Superior temporal gyrus (tissue), 1 donor: ENCODE data around the gene GNB1.

ENCODE experiments used
- DNase-seq: peaks from one replicate; pipeline ENCODE4 v3.0.0-alpha.2; 2016; ENCODE audit errors: extremely low spot score

GNB1 gene

DNA sequence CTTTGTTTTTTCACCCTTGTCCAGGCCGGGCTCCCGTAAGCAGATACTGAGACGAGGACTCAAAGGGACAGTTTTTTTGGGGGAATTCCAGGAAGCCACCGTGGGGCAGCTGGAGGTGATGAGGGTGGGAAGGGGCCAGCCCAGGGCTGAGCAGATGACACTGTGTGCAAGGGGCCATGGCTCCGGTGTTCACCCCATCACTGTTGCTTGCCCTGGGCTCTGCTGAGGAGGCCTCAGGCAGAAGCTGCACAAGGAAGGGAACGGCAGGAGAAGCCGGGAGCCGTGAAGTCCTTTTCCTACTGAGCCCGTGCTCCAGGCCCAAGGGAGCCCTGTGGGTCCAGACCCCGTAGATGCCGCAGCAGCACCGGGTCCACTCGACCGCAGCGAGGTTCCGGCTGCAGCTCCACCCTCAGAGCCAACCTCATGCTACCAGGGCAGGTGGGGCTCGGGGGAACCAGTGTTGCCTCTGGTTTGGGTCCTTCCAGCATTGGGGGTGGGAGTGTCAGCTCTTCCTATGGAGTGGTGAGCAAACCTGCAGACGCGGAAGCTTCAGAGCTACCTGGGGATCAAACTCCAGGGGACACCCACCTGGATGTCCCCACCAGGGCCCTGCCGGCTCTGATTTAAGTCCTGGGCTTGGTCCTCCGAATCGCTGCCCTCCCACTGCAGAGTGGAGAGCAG, 19.9 kb upstream of the GNB1 start:
- no peak for DNase-seq

DNA sequence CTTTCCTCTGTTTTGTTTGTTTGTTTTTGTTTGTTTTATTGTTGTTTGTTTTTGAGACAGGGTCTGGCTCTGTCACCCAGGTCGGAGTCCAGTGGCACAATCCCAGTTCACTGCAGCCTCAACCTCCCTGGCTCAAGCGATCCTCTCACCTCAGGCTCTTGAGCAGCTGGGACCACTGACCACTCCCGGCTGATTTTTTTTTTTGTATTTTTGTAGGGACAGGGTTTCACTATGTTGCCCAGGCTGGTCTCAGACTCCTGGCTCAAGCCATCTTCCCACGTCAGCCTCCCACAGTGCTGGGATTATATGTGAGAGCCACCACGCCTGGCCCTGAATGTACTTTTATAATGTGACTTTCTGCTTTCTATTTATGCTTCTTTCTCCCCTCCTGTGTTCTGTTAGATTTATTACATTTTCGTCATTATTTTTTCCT, 19.2 kb upstream of the GNB1 start:
- no peak for DNase-seq

DNA sequence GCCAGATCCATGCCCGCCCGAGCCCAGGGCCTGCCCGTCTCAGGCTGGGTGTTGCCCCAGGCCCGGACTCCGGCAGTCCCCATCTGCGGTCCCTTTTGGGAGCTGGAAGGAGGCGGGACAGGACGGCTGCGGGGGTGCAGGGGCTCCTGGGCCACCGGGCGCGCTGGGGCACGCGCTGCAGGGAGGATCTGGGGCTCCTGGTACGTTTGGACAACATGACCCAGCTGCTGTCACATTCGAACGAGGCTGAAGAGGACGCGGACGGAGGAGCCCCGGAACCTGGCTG, 17.6 kb upstream of the GNB1 start:
- DNase-seq, result no peak

DNA sequence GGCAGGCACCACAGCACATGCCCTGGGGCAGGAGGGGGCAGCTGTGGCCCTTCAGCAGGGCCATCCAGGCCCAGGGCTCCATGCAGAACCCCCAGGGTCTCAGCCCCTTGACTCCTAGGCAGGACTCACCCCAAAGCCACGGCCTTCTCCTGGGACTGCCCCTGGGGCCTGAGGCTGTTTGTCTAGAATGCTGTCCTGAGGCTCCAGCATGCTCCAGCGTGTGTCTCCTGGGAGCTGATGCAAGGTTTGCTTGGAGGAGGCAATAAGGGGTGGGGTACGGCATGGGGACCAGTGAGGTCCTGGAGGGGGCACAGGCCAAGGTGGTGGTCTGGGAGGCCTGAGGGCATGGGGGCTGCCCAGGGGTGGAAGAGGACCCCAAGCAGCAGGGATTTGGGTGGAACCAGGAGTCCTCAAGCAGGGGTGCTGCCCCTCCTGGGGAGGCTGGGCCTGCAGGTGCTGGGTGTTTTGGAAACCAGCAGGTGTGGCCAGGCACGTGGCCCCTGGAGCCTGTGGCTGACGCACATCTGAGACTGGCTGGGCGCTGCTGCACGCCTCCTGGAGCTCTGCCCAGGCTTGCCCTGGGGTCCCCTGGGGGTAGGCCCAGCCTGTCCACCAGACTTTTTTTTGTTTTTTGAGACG, 16.3 kb upstream of the GNB1 start:
- no peak for DNase-seq

DNA sequence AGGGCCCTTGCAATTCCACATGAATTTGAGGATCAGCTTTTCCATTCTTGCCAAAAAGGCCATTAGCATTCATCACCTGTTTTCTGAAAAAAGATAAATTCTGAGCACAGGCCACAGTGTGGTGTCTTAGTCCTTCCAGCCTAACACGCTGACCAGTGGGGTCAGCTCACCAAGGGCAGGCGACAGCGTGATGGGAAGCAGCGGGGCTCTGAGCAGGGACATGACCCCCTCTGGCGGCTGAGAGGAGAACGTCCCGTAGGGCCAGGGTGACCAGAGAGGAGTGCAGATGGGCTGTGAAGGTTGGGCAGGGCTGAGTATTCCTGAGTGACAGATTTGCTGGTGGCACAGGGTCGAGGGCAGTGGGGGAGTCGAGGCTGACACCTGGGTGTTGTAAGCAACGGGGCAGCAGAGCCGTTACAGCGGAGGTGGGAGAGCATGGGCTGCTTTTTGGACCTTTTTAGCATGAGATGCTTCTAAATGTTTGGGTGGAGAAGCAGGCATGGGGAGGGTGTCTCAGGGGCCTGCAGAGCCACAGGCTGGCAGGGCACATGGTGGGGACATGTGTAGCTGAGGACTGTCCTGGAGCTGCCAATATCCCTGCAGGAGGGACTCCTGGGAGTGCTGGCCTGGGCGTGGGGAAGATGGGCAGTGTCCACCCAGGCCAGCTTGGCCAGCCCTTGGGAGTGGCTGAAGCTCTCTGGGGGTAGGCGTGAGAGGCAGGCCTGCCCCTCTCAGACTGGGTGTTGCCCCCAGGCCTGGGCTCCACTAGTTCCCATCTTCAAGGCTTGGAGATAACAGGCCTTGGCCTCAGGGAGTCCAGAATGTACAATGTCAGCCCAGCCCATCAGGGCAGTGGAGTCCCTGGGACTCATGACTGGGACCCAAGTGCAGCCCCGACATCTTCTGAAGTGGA, 15.6 kb upstream of the GNB1 start:
- DNase-seq, result peak; percentile 89

DNA sequence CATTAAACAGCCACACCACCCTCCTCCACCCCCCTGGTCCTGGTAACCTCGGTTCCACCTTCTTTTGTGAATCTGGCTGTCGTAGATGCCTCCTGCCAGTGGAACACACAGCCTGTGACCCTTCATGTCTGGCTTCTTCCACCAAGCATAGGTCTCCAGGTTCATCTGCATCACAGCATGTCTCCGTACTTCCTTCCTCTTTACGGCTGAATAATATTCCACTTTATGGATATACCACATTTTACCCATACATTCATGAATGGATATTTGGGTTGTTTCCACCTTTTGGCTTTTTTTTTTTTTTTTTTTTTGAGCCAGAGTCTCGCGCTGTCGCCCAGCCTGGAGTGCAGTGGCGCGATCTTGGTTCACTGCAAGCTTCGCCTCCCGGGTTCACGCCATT, 12.3 kb upstream of the GNB1 start:
- DNase-seq, result no peak

DNA sequence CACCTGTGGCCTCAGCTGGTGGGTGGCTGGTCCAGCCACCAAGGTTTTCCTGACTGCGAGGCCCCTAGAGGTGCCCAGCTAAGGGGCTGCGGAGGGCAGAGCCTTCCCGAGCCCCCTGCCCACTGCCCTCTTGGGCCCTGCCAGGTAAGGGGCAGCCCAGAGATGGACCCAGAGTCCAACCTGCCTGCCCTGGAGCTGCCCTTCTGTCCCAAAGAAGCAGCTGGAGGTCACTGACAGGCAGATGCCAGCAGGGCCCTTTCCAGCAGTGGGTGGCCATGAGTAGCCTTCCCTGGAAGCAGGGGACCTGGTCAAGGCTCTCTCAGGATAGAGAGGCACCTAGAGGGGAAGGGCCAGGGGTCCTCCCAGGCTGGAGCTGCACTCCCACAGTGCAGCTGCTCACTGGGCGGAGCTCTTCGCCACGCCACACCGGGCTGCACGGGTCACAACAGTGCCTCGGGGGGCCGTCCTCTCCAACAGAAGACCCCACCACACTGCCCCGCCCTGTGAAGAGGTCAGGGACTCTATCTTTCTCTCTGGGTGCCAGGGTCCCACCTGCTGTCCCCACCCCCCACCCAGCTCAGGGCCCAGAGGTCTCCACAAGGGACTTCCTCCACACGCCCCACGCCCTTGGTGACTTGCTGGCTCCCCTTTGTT, 10.9 kb upstream of the GNB1 start:
- no peak for DNase-seq

DNA sequence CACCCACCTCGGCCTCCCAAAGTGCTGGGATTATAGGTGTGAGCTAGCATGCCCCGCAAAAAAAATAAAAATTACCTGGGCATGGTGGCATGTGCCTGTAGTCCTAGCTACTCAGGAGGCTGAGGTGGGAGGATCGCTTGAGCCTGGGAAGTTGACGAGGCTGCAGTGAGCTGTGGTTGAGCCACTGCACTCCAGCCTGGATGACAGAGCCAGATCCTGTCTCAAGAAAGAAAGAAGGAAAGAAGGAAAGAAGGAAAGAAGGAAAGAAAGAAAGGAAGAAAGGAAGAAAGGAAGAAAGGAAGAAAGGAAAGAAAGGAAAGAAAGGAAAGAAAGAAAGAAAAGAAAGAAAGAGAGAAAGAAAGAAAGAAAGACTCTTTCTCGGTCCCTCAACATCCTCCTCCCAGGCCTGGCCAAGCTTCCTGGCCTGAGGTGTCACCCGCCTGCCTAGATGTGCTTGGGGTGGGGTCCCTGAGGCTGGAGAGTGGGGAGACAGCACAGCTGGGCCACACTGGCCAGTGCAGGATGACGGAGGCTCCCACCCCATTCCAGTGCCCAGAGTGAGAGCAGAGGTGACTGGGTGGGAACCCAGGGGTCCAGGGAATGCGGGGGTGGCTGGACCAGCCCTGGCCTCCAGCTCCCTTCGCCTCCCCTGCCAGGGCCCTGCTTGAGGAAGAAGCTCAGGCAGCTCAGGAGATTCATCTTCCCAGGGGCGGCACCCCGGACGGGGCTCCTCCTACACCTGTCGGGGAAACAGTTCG, 10.2 kb upstream of the GNB1 start:
- no peak for DNase-seq

DNA sequence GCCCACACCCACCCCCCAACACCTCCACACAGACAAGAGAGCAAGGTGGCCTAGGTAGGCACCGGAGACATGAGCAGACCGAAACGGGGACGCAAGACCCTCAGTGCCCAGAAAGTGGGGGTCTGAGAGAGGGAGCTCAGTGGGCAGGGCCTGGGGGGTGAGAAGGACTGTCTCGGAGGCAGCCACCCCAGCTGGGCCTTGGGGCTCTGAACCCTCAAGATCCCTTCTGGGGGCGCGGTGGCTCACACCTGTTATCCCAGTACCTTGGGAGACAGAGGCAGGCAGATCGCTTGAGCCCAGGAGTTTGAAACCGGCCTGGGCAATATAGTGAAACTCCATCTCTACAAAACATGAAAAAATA, 9.1 kb upstream of the GNB1 start:
- DNase-seq, result no peak

DNA sequence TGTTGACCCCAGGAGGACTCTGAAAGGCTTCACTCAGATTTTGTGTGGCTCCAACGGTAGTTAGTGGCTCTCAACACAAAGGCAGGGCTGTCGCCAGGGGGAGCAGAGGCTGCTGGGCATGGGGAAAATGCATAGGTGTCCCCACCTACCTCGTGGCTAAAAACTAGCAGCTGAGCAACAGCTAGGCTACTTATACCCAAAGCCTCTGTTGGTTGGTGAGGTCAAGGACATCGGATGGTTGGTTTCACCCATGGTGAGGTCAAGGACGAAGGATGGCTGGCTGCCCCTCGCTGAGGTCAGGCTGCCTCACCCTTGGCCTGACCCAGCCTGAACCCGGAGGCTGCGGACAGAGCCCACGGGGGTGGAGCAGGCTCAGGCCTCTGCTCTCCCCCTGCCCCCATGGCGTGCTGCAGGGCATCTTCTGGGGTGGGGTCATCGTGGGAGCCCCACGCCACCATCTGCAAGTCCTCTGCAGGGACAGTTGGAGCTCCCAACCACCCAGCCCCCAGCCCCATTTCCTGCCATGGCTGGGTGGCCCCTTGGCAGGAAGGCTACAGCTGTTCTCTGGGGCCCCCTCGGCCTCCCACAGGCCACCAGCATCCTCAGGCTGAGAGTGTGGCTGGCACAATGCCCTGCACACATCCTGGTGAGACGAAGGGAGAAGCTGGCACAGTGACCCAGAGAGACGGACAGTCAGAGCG, 8.5 kb upstream of the GNB1 start:
- DNase-seq, result no peak

DNA sequence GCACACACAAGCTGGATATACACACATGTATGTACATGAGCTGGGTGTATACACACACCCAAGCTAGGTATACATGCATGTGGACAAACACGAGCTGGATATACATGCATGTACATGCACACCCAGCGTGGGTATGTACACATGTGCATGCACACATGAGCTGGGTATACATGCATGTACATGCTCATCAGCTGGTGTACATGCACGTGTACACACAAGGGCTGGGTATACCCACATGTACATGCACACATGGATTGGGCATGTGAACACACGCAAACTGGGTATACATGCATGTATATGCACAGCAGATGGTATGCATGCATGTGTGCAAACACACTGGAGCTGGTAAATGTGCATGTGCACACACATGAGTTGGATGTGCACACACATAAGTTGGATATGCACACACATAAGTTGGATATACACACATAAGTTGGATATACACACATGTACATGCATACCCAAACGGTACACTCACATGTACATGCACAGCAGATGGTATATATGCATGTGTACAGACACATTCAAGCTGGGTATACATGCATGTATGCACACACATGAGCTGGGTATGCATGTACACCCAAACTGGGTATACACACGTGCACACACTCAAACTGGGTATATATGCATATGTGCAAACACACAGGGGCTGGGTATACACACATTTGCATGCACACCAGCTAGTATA, 7.5 kb upstream of the GNB1 start:
- DNase-seq, result no peak

DNA sequence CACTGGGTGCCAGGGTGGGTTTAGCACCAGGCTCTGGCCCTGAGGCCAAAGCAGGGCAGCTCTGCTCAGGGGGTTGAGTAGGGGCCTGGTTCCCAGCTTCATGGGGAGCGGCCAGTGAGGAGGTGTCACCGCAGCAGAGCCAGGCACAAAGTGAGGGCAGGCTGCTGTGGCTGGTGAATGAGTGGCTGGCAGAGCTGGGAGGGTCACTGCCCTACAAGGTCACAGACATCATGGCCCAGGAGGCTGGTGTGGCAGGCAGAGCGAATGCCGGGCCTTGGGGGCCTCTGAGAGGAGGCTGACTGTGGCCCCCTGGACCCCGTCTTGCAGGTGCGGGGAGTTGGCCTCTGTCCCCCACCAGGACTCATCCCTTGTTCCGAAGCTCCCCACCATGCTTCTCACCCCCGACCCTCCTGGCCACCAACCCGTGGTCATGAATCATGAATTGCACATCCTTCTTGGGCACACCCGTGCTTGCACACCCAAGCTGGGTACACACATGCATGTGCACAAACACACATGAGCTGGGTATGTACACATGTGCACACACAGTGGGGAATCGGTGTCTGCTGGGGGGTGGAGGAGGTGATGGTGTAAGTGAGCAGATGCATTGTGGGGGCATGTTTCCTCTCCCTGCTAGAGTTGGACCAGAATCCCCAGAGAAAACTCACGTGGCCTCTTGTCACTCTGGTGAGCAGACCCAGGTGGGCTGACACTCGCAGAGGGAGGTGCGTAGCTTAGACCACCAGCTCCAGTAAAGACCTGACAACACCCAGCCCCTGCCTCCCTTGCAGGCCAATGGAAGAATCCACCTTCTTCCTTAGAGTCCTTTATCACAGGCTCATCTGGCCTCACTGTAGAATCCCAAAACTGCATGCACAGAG, 4.8 kb upstream of the GNB1 start:
- DNase-seq, result no peak

DNA sequence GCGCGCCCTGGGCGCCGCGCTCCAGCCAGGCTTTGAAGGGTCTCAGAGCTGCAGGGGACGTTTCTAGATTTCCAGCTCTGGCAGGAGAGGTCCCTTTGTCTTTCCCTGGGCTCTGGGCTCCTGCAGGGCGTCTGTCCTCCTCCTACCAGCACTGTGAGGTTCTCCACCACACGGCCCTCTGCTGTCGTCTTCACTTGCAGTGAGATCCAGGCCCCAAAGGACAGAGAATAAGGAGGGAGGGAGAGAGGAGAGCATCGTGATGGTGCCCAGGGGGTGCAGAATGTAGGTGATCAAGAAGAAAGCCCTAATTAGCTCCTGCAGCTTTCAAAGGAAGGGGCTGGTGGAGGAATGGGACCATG, 4.2 kb upstream of the GNB1 start:
- DNase-seq, result no peak

DNA sequence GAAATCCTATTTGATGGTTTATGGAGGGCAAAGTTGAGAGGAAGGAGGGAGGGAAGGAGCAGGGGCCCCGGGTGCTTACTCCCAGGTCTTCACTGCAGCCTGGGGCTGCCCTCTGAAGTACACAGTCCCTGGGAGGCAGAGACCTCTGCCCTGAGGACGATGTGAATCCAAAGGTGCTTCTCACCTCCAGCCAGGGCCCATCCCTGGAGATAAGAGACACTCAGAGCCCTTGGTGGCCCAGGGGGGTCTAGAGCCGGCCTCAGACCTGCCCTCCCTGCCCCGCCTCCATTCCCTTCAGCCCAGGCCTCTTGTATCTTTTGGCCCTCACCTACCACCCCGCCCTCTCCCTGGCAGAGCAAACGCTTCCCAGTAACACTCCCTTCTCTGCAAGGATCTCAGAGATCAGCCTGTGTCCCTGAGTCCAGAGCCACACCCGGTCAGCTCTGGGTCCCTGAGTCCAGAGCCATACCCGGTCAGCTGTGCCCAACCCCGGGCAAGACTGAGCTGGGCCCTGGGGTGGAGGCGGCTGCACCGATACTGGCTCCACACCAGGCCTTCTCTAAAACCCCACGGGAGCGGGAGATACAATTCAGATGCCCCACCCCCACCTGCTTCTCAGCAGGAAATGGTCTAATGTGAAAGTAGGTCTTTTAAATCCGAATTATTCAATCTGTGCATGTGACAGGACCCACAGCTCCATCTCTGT, 3.6 kb upstream of the GNB1 start:
- DNase-seq, result no peak

DNA sequence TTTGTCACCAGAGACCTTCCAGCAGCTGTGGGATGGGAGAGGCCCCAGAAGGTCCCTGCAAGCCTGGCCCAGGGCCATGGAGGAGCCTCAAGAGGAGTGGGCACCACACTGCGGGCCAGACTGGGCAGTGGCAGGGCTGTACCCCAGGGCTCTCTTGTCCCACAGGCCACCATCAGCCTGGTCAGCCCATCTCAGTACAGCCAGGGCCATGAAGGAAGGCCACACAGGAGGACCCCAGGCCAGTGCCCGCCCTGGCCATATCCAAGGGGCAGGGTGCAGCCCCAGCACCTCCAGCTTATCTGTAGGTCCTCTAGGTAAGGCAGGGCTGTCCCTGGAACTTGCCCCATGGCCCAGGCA, 3.1 kb upstream of the GNB1 start:
- DNase-seq, result no peak

DNA sequence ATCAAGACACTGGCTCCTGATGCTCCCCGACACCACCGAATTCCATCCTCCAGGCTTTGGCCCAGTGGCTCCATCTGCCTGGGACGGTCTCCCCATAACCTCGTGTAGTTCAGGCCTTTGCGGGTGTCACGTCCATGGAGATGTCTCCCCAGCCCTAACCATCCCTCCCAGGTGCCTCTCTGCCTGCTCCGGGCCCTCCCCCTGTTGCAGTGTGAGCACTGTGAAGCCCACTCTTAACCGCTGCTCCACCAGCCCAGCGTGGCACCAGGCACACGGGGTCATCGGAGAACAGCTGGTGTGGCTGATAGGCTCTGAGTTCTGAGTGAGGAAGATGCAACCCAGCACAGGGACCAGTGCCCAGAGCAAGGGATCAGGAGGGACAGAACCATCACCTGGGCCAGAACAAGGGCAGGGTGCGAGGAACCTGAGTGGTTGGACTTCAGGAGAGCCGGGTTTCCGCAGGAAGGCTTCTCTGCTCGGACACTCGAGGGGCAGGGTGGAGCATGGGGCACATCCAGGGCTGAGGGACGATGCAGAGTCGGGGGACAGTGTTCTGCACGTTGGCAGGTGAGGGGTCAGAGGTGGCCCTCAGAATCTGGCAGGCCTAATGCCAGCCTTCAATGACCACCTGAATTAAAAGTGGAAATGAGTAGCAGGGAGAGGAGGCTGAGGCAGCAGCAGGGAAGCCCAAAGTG, 2.6 kb upstream of the GNB1 start:
- DNase-seq, result no peak

DNA sequence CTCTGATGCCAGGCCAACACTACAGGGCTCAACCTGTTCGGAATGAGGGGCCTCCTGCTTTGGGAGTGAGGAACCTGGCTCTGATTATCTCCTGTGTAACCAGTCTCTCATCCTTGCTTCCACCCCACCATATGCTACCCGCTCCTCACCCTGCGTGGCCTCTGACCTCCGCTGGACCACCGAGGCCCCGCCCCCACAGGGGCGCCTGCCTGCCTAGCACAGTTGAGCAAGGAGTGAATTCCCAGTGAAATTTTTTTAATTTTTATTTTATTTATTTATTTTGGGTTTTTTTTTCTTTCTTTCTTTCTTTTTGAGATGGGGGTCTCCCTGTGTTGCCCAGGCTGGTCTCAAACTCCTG, 1.9 kb upstream of the GNB1 start:
- DNase-seq, result no peak

DNA sequence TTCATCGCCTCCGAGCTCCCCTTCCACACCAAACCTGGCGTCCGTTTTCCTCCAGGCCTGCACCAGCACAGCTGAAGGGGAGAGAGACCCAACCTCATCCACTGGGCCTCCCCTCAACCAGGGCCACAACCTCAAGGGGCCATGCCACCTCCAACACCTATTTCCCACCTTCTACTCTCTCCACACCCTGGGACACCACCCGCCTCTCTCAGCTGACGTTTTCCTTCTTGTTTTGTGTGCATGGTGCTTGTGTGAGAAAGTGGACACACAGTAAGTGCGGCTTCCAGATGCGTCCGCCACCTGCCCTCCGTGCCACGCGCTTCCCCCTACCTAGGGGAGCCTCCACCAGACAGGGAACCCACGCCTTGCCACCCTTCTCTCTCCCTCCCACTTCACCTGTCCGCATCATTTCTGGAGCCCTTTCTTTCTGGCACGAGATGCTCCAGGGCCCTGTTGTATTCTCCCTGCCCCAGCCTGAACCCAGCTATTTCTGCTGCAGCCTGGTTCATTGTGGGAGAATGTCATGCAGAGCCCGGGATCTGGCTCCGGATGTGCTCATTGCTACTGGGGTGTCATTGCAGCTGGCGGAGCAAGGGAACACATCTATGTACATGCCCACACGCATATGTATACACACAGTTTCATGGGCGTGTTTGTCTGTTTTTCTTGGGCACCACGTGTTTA, 1.3 kb upstream of the GNB1 start:
- no peak for DNase-seq
